LNCAP (cell line): ENCODE results near the gene PRSS33.

ENCODE experiments used
- TF ChIP-seq, protein P1 (sequence below): fragments of 450-650 bp; IDR thresholded peaks from 2 replicates; pipeline ENCODE4 v1.5.1; 2017; ENCODE audit warnings: mild to moderate bottlenecking

The PRSS33 gene

DNA sequence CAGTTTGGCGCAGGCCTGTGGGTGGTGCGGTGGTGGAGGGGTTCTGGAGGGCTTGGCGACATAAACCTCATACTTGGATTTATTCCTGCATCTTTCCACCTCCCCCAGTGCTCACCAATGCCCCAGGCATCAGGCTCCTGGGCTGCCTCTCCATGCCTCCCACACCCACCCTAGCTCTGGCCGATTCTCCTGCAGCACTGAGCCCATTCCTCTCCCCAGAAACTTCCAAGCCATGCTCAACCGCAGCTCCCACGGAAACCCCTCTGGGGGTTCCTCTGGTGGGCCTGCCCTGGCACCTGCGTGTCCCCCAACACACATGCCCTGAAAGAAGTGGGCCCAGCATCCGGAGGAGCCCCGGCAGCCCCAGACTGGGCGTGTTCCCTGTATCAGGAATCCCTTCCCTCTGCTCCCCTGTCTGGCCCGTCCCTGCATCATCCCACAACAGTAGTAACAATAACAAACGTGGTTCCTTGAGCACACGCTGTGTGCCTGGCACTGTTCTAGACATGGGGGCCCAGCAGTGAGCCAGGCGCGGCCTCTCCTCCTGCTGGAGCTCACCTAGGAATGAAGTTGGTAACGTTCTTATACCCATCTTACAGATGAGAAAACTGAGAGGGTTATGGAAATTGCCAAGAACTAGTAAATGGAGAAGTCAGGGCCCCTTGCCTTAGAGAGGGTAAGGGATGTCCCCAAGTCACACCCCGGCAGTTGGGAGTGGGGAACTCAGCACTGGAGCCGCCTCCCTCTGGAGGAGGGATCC lies 32.0 kb upstream of the PRSS33 start:
- TF ChIP-seq, protein P1, sequence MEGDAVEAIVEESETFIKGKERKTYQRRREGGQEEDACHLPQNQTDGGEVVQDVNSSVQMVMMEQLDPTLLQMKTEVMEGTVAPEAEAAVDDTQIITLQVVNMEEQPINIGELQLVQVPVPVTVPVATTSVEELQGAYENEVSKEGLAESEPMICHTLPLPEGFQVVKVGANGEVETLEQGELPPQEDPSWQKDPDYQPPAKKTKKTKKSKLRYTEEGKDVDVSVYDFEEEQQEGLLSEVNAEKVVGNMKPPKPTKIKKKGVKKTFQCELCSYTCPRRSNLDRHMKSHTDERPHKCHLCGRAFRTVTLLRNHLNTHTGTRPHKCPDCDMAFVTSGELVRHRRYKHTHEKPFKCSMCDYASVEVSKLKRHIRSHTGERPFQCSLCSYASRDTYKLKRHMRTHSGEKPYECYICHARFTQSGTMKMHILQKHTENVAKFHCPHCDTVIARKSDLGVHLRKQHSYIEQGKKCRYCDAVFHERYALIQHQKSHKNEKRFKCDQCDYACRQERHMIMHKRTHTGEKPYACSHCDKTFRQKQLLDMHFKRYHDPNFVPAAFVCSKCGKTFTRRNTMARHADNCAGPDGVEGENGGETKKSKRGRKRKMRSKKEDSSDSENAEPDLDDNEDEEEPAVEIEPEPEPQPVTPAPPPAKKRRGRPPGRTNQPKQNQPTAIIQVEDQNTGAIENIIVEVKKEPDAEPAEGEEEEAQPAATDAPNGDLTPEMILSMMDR = no peak

DNA sequence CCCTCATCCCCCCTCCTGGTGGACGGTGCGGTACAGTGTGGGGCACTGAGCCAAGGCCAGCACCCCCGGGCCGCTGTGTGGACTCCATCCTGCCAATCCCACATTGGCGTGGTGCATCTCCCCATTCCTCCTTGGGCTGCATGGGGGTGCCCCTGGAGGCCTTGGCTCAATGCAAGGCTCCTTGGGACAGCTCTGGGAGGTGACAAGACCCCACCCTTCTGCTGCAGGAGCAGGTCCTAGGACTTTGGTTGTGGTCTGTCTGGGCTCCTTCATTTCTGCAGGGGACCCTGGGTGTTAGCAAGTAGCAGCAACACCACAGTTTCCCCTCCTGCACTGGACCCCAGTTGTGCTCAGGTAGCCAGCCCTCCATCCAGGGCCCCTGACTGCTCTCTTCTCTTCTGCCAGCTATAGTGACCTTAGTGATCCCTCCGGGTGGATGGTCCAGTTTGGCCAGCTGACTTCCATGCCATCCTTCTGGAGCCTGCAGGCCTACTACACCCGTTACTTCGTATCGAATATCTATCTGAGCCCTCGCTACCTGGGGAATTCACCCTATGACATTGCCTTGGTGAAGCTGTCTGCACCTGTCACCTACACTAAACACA lies 31.0 kb upstream of the PRSS33 start:
- TF ChIP-seq, protein P1 = no peak

DNA sequence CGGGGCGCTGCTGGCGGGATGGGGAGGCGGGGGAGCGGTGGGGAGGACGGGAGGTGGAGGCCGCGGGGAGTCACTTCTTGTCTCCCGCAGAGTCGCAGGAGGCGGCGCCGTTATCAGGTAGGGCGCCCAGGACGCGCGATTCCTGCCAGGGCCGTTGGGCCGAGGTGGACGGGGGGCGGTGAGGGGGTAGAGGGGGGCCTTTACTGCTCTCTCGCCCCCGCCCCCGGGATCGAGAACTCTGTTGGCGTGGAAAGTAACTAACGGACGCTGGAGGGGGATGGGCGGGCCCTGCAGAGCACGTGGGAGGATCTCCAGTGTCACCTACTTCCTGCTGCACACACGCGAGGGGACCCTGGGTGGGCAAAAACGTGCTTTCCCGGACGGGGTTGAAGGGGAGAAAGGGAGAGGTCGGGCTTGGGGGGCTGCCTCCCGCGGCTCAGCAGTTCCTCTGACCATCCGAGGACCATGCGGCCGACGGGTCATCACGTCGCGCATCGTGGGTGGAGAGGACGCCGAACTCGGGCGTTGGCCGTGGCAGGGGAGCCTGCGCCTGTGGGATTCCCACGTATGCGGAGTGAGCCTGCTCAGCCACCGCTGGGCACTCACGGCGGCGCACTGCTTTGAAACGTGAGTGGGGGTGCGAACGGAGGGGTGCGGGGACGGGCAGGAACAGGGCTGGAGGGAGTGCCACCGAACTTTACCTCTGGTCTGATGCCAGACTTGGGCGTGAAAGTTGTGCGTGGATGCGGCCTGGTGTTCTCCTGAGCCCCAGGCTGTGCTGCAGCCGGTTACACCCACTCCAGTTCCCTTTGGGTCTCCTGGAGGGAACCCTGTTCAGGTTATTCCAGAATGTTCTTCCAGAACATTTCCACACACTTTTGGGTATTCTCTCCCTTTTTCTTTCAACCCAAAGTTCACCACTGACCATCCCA lies 30.2 kb upstream of the PRSS33 start:
- TF ChIP-seq, protein P1 = no peak

DNA sequence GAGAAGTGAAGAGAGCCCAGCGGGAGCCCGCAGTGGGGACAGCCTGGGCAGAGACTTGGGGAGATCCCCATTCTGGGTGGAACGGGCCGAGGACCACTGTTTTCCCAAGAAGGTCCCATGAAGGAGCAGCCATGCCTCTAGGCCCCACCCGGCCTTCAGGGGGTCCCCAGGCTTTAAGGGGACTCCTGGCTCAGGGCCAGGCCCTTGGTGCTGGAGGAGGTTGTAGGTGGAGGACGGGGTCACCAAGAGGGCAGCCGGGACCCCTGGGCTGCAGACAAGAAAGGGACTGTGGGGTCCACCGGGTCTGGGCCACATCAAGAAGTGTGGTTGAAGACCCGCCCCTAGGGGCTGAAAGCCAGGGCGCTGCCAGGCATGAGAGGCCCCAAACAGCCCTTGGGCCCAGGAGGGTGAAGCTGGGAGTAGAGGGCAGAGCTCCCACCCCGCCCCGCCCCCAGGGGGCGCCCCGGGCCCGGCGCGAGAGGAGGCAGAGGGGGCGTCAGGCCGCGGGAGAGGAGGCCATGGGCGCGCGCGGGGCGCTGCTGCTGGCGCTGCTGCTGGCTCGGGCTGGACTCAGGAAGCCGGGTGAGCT lies 29.5 kb upstream of the PRSS33 start, which contains the start of gene PRSS21:
PRSS21 (plus strand) TSS at position 487 of the 589 bp plus-strand sequence; CDS start at position 519, 32 bp downstream.
- TF ChIP-seq, protein P1 = no peak

DNA sequence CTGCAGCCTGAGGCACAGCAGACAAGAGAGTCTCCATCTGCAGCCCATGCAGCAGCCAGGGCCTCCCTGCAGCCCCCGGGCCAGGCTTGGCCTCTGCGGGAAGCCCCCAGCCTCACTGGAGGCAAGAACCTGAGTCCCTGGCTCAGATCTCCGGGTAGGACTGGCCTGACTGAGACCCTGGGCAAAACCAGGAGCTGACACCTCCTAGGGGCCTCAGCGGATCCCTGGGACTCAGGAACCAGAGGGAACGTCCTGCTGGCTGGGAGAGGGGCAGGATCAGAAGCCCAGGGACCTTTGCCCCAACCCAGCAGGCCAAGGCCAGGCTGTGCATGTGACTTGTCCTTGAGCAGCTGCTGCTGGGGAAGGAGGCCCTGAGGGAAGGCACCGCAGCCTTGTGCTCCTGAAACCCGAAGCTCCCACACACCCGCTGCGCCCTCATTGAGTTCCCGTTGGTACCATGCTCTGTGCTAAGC lies 28.0 kb upstream of the PRSS33 start:
- TF ChIP-seq, protein P1 = no peak

DNA sequence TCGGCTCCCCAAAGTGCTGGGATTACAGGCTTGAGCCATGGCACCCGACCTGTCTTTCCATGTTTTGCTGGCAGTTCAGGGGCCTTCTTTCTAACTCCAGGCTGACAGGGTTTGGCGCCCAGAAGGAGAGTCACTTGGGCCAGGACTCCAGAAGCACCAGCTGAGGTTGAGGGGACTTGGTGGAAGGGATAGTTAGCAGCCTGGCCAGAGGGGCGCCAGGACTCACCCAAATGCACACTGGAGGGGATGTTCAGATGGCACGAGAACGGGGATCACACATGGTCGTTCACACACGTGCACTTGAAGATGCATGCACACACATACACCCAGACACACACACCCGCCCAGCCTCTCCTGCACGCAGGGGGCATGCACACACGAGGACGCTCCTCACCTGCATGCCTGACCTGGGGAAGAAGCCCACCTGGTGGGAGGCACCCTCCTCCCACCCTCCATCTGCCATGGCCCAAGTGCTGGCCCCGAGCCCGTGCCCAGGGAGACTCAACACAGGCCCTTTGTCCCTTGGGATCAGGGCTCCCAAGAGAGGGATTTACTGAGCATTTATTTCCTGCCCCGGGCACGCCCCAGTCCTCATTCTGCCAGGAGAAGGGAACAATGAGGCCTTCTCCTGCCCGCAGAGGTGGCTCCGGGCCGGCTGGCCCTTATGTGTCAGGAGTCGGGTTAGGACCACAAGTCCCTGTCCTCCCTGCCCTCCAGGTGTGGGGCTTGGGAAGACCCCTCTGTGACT lies 27.4 kb upstream of the PRSS33 start:
- TF ChIP-seq, protein P1 = no peak
